Measurements from ENCODE around the gene ARHGAP6. TPM values are rescaled to one million over a fixed set of nuclear protein-coding genes. Genes with fewer than 3 reads are reported as not detected.

The ARHGAP6 gene
- total and polyA plus RNA-seq, 2 donors (not counting 3 experiments of a cell fraction or from before 2014, with no cell fraction given) = 0.69 to 0.83 TPM

DNA sequence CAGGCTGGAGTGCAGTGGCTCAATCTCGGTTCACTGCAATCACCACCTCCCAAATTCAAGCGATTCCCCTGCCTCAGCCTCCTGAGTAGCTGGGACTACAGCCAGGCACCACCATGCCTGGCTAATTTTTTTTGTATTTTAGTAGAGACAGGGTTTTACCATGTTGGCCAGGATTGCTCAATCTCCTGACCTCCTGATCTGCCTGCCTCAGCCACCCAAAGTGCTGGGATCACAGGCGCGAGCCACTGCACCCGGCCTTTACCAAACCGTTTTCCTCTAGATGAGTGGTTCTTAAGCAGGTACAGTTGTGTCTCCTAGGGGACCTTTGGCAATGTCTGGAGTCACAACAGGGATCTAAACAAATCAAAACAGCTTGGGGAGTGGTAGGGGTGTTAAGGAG lies 360.9 kb downstream of the ARHGAP6 start:
- H3K9me3 ChIP-seq (replicated peaks; ENCODE audit: control insufficient read depth, insufficient read depth, low read length) = no peaks in the 10 kb centered on the region
- no peak for FAIRE-seq
- no peak overlapping the region for H3K4me3 ChIP-seq (replicated peaks in 1 of 3; ENCODE audit: insufficient read depth in 1 of 3, low read depth in 1 of 3, low read length in 3 of 3)
- intact Hi-C loops (cut with micrococcal nuclease) (no loop called here), dilution Hi-C loops (cut with MboI; ENCODE audit: extremely low pct_ligation_motif_present, low sequenced_read_pairs) (no loop called here)
- H3K4me1 ChIP-seq (ENCODE audit: control insufficient read depth, extremely low read depth, insufficient read depth, low read length) = no peaks in the 10 kb centered on the region
- BruUV-seq (replicated peaks) = no TSS peak
- no peak overlapping the region for H2AFZ ChIP-seq (ENCODE audit: low read depth, low read length)
- ChIA-PET CTCF (no interaction called here), POLR2A (no interaction called here)
- no peak overlapping the region for H3K9ac ChIP-seq (replicated peaks; ENCODE audit: extremely low read depth, insufficient read depth, low read length)
- no peaks in the 10 kb centered on the region for H3K27me3 ChIP-seq (ENCODE audit: control insufficient read depth in 2 of 2, insufficient read depth in 2 of 2, low read length in 2 of 2)
- H3K4me2 ChIP-seq (ENCODE audit: insufficient read depth, low read length) = no peak overlapping the region
- no peak for DNase-seq (ENCODE audit: low read depth, low spot score)
- H3K9me1 ChIP-seq (replicated peaks; ENCODE audit: control insufficient read depth, extremely low read depth, insufficient read depth, low read length) = no peaks in the 10 kb centered on the region
- H3K79me2 ChIP-seq (ENCODE audit: control insufficient read depth, insufficient read depth, low read length) = no peaks in the 10 kb centered on the region
- H3K36me3 ChIP-seq (ENCODE audit: control insufficient read depth in 2 of 2, extremely low read depth in 1 of 2, insufficient read depth in 2 of 2, low read length in 2 of 2) = no peaks in the 10 kb centered on the region
- TF ChIP-seq FOS (IDR thresholded peaks at IDR 0.05; ENCODE audit: borderline replicate concordance, insufficient read depth, low read length) (no peak), EZH2 (IDR thresholded peaks at IDR 0.05; ENCODE audit: borderline replicate concordance, low read depth, low read length, severe bottlenecking) (no peak), GATA2 (IDR thresholded peaks at IDR 0.05; ENCODE audit: insufficient read depth, insufficient read length, low read depth, low read length) (no peak), POLR2AphosphoS5 (IDR thresholded peaks at IDR 0.05; ENCODE audit: insufficient read depth, low read depth, low read length) (no peak)
- TF ChIP-seq, protein P1, sequence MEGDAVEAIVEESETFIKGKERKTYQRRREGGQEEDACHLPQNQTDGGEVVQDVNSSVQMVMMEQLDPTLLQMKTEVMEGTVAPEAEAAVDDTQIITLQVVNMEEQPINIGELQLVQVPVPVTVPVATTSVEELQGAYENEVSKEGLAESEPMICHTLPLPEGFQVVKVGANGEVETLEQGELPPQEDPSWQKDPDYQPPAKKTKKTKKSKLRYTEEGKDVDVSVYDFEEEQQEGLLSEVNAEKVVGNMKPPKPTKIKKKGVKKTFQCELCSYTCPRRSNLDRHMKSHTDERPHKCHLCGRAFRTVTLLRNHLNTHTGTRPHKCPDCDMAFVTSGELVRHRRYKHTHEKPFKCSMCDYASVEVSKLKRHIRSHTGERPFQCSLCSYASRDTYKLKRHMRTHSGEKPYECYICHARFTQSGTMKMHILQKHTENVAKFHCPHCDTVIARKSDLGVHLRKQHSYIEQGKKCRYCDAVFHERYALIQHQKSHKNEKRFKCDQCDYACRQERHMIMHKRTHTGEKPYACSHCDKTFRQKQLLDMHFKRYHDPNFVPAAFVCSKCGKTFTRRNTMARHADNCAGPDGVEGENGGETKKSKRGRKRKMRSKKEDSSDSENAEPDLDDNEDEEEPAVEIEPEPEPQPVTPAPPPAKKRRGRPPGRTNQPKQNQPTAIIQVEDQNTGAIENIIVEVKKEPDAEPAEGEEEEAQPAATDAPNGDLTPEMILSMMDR (IDR thresholded peaks at IDR 0.05; ENCODE audit: extremely low read depth in 1 of 2, insufficient read depth in 1 of 2, low read depth in 1 of 2, low read length in 2 of 2) = no peak
- no peaks in the 10 kb centered on the region for H4K20me1 ChIP-seq (replicated peaks; ENCODE audit: control insufficient read depth, extremely low read depth, insufficient read depth, low read length)
- no peak overlapping the region for H3K27ac ChIP-seq (ENCODE audit: insufficient read depth, low read depth, low read length)

DNA sequence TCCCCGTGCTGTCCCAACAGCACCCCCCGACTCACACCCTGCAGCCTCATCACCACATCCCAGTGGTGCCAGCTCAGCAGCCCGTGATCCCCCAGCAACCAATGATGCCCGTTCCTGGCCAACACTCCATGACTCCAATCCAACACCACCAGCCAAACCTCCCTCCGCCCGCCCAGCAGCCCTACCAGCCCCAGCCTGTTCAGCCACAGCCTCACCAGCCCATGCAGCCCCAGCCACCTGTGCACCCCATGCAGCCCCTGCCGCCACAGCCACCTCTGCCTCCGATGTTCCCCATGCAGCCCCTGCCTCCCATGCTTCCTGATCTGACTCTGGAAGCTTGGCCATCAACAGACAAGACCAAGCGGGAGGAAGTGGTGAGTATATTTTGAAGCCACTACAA lies 367.1 kb downstream of the ARHGAP6 start:
- no TSS peak for BruUV-seq (replicated peaks)
- dilution Hi-C loops (cut with MboI; ENCODE audit: extremely low pct_ligation_motif_present, low sequenced_read_pairs) = no loop called here
- DNase-seq (ENCODE audit: low read depth, low spot score) (no peak), FAIRE-seq (no peak)
- CTCF ChIA-PET = no interaction called here
- no peak for TF ChIP-seq POLR2A (IDR thresholded peaks at IDR 0.05; ENCODE audit: low read depth, low read length)
- no peak for TF ChIP-seq MYC (IDR thresholded peaks at IDR 0.05; ENCODE audit: low read depth, low read length)
- TF ChIP-seq POLR2AphosphoS5 (IDR thresholded peaks at IDR 0.05; ENCODE audit: insufficient read depth, low read depth, low read length) = no peak
- no peak for TF ChIP-seq GATA2 (IDR thresholded peaks at IDR 0.05; ENCODE audit: insufficient read depth, insufficient read length, low read depth, low read length)
- TF ChIP-seq, protein P1 (IDR thresholded peaks at IDR 0.05; ENCODE audit: extremely low read depth in 1 of 2, insufficient read depth in 1 of 2, low read depth in 1 of 2, low read length in 2 of 2) = no peak
- no peak for TF ChIP-seq FOS (IDR thresholded peaks at IDR 0.05; ENCODE audit: borderline replicate concordance, insufficient read depth, low read length)
- TF ChIP-seq, protein P2, sequence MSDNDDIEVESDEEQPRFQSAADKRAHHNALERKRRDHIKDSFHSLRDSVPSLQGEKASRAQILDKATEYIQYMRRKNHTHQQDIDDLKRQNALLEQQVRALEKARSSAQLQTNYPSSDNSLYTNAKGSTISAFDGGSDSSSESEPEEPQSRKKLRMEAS (IDR thresholded peaks at IDR 0.05; ENCODE audit: insufficient read depth, insufficient read length) = no peak
- no peak for TF ChIP-seq EZH2 (IDR thresholded peaks at IDR 0.05; ENCODE audit: borderline replicate concordance, low read depth, low read length, severe bottlenecking)
- TF ChIP-seq JUN (IDR thresholded peaks at IDR 0.05; ENCODE audit: borderline replicate concordance, insufficient read depth, insufficient read length, low read depth) = no peak
- Histone ChIP-seq H3K27ac (ENCODE audit: insufficient read depth, low read depth, low read length) (no peak overlapping the region), H4K20me1 (replicated peaks; ENCODE audit: control insufficient read depth, extremely low read depth, insufficient read depth, low read length) (no peaks in the 10 kb centered on the region), H2AFZ (ENCODE audit: low read depth, low read length) (no peak overlapping the region), H3K9me1 (replicated peaks; ENCODE audit: control insufficient read depth, extremely low read depth, insufficient read depth, low read length) (no peaks in the 10 kb centered on the region), H3K4me3 (replicated peaks in 1 of 3; ENCODE audit: insufficient read depth in 1 of 3, low read depth in 1 of 3, low read length in 3 of 3) (no peak overlapping the region), H3K36me3 (ENCODE audit: control insufficient read depth in 2 of 2, extremely low read depth in 1 of 2, insufficient read depth in 2 of 2, low read length in 2 of 2) (no peaks in the 10 kb centered on the region), H3K4me1 (ENCODE audit: control insufficient read depth, extremely low read depth, insufficient read depth, low read length) (no peaks in the 10 kb centered on the region), H3K9ac (replicated peaks; ENCODE audit: extremely low read depth, insufficient read depth, low read length) (no peak overlapping the region), H3K27me3 (ENCODE audit: control insufficient read depth in 2 of 2, insufficient read depth in 2 of 2, low read length in 2 of 2) (no peaks in the 10 kb centered on the region), H3K4me2 (ENCODE audit: insufficient read depth, low read length) (no peak overlapping the region), H3K9me3 (replicated peaks; ENCODE audit: control insufficient read depth, insufficient read depth, low read length) (no peaks in the 10 kb centered on the region), H3K79me2 (ENCODE audit: control insufficient read depth, insufficient read depth, low read length) (no peaks in the 10 kb centered on the region)
- intact Hi-C loops (cut with micrococcal nuclease) = no loop called here
- POLR2A ChIA-PET = no interaction called here
